Choroid plexus epithelial cell (primary cell): Measurements from ENCODE around the gene SMARCC2.

Experiments used
- DNase-seq: peaks from one replicate; pipeline ENCODE4 v3.0.0-alpha.2; 2010; ENCODE audit warnings: low read depth
- H3K4me3 ChIP-seq: 2 replicates; pipeline ENCODE4 v1.5.1; 2011; ENCODE audit warnings: low read depth, mild to moderate bottlenecking, control low read depth, low read length, moderate library complexity
- CTCF ChIP-seq: conservative IDR thresholded peaks from 2 replicates; pipeline ENCODE4 v1.5.1; 2011; ENCODE audit warnings: low read depth, mild to moderate bottlenecking, control low read depth, inconsistent platforms, low read length, moderate library complexity

Gene SMARCC2

GRCh38 chr12:56150563-56150962 is 38.7 kb downstream of the SMARCC2 start:
- no peak overlapping the region for H3K4me3 ChIP-seq
- DNase-seq = peak; percentile 73
- TF ChIP-seq CTCF = no peak

- DNase-seq = no peak
- H3K4me3 ChIP-seq = no peak overlapping the region
- TF ChIP-seq CTCF = no peak
Observed at GRCh38 chr12:56146492-56147460, 42.5 kb downstream of the SMARCC2 start.

GRCh38 chr12:56145217-56145616 is 44.1 kb downstream of the SMARCC2 start:
- no peak overlapping the region for H3K4me3 ChIP-seq
- no peak for DNase-seq
- no peak for TF ChIP-seq CTCF

GRCh38 chr12:56143870-56144269 is 45.4 kb downstream of the SMARCC2 start:
- DNase-seq = no peak
- H3K4me3 ChIP-seq = no peak overlapping the region
- no peak for TF ChIP-seq CTCF

- no peak overlapping the region for H3K4me3 ChIP-seq
- no peak for TF ChIP-seq CTCF
- no peak for DNase-seq
Observed at GRCh38 chr12:56143217-56143616, 46.1 kb downstream of the SMARCC2 start.

DNA sequence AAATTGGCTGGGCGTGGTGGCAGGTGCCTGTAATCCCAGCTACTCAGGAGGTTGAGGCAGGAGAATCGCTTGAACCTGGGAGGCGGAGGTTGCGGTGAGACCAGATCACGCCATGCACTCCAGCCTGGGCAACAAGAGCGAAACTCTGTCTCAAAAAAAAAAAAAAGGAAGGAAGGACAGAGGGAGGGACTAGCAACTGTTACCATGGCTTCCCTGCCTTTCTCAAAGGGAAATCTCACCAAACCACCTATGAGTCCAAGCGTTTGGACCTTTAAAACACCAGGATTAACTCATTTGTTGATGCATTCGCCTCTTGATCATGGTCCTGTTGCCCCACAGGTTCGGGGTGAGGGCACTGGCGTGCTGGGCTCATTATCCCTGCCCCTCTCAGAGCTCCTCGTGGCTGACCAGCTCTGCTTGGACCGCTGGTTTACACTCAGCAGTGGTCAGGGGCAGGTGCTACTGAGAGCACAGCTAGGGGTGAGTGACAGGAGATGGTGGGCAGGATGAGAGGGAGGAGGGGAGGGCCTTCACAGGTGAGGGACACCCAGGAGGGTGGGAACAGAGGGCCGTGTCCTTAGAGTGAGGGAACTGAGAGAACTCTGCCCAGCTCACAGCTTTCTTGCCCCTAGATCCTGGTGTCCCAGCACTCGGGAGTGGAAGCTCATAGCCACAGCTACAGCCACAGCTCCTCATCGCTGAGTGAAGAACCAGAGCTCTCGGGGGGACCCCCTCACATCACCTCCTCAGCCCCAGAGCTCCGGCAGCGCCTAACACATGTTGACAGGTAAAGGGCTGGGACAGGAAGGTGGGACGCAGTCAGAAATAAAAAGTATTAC is 47.1 kb downstream of the SMARCC2 start:
- no peak for TF ChIP-seq CTCF
- DNase-seq = no peak
- no peak overlapping the region for H3K4me3 ChIP-seq
